A673 (cell line): ENCODE measurements around the gene RNF7.

Experiments used
- CTCF ChIP-seq: fragments of 300-800, 200-600 bp; sonication (generic); conservative IDR thresholded peaks from 2 replicates; pipeline ENCODE4 v1.5.1; 2017; ENCODE audit warnings: low read depth, mild to moderate bottlenecking, antibody characterized with exemption, low read length, moderate library complexity, mixed read lengths
- EZH2 ChIP-seq: fragments of 200-600 bp; sonication (generic); IDR thresholded peaks from 2 replicates; pipeline ENCODE4 v1.6.1; 2017; ENCODE audit warnings: borderline replicate concordance, low read depth, mild to moderate bottlenecking, mixed read lengths, antibody characterized with exemption, low read length; ENCODE audit not compliant: poor library complexity, severe bottlenecking

- TF ChIP-seq CTCF (no peak), EZH2 (no peak)
Measured at GRCh38 chr3:141795741-141796080, 57.6 kb downstream of the RNF7 start.
